ENCODE results near the gene TMEM245. TPM values are rescaled to one million over a fixed set of nuclear protein-coding genes. Genes with fewer than 3 reads are reported as not detected.
A peak's percentile ranks its signal among the peaks of the same experiment; 100 is the strongest.

Gene TMEM245
- total and polyA plus RNA-seq, 7 donors = 6.0 to 77.8 (median 43.5) TPM

- no peak overlapping the region for H3K27ac ChIP-seq
- intact Hi-C loops (cut with DNase I) = no loop called here
- TF ChIP-seq CTCF (IDR thresholded peaks at IDR 0.05) = no peak
- DNase-seq (no peak), ATAC-seq (no peak)
- H3K9me3 ChIP-seq = peaks cover 6% of the 10 kb centered on the region
- WGBS, 3 donors = 97 to 98% (median 98%) methylated on average over 4 of the region's 4 CpGs
- peaks cover 7% of the 10 kb centered on the region for H3K4me1 ChIP-seq
- H3K27me3 ChIP-seq (ENCODE audit: insufficient read depth in 3 of 3, low read length in 2 of 3) = no peaks in the 10 kb centered on the region
- H3K4me3 ChIP-seq = no peak overlapping the region
- H3K36me3 ChIP-seq (ENCODE audit: insufficient read depth in 1 of 2, low read depth in 1 of 2) = peaks cover 7 to 58% of the 10 kb centered on the region in 2 donors
Observed at GRCh38 chr9:109040571-109040970, 79.2 kb downstream of the TMEM245 start.

- peaks cover 6% of the 10 kb centered on the region for H3K9me3 ChIP-seq
- no peak for TF ChIP-seq CTCF (IDR thresholded peaks at IDR 0.05)
- H3K36me3 ChIP-seq (ENCODE audit: insufficient read depth in 1 of 2, low read depth in 1 of 2) = peaks cover 7 to 59% of the 10 kb centered on the region in 2 donors
- H3K27me3 ChIP-seq (ENCODE audit: insufficient read depth in 3 of 3, low read length in 2 of 3) = no peaks in the 10 kb centered on the region
- ATAC-seq = no peak
- no peak overlapping the region for H3K4me3 ChIP-seq
- DNase-seq = no peak
- peaks cover 7% of the 10 kb centered on the region for H3K4me1 ChIP-seq
- intact Hi-C loops (cut with DNase I) = no loop called here
- 70 to 77% (median 73%) methylated on average over 4 of the region's 4 CpGs for WGBS, 3 donors
- H3K27ac ChIP-seq = no peak overlapping the region
Observed at GRCh38 chr9:109039539-109039938, 80.2 kb downstream of the TMEM245 start.

- TF ChIP-seq CTCF (IDR thresholded peaks at IDR 0.05) = no peak
- no peak for ATAC-seq
Observed at GRCh38 chr9:109037946-109038715, 81.6 kb downstream of the TMEM245 start.

GRCh38 chr9:109036744-109037680, 82.7 kb downstream of the TMEM245 start:
- peak overlapping the region; percentile 7 for H3K27ac ChIP-seq
- intact Hi-C loops (cut with DNase I) = no loop called here
- ATAC-seq = no peak

More at GRCh38 chr9:109037946-109038715, 81.6 kb downstream of the TMEM245 start:
- 65 to 89% (median 80%) methylated on average over 4 of the region's 4 CpGs for WGBS, 3 donors
- intact Hi-C loops (cut with DNase I) = no loop called here
- H3K27ac ChIP-seq = no peak overlapping the region
- H3K4me1 ChIP-seq = peaks cover 7% of the 10 kb centered on the region
- H3K36me3 ChIP-seq (ENCODE audit: insufficient read depth in 1 of 2, low read depth in 1 of 2) = peaks cover 3 to 57% of the 10 kb centered on the region in 2 donors
- peaks cover 6% of the 10 kb centered on the region for H3K9me3 ChIP-seq
- no peak overlapping the region for H3K4me3 ChIP-seq
- DNase-seq = no peak
- no peaks in the 10 kb centered on the region for H3K27me3 ChIP-seq (ENCODE audit: insufficient read depth in 3 of 3, low read length in 2 of 3)

More at GRCh38 chr9:109036744-109037680, 82.7 kb downstream of the TMEM245 start:
- Histone ChIP-seq H3K4me1 (peaks cover 7% of the 10 kb centered on the region), H3K36me3 (ENCODE audit: insufficient read depth in 1 of 2, low read depth in 1 of 2) (peaks cover 3 to 57% of the 10 kb centered on the region in 2 donors), H3K4me3 (no peak overlapping the region), H3K9me3 (no peaks in the 10 kb centered on the region), H3K27me3 (ENCODE audit: insufficient read depth in 3 of 3, low read length in 2 of 3) (no peaks in the 10 kb centered on the region)
- 73 to 77% (median 74%) methylated on average over 6 of the region's 6 CpGs for WGBS, 3 donors
- no peak for DNase-seq
- no peak for TF ChIP-seq CTCF (IDR thresholded peaks at IDR 0.05)

Data from psoas muscle (tissue), 8 donors.